MCF 10A (cell line): ENCODE data around the gene VCL. TPM values are rescaled to one million over a fixed set of nuclear protein-coding genes. Genes with fewer than 3 reads are reported as not detected.

Source experiments
- BruUV-seq: library from RNA; stranded (reverse); fragments of 400-500 nt; replicated peaks from 2 replicates; lab custom pipeline; 2021; lab: Mats Ljungman, UMichigan
- CTCF ChIA-PET: fragments of 300-600 bp; sonication (Branson Sonifier 250); formaldehyde crosslinking; extraction: SDS; loops from one replicate; lab custom pipeline; 2021; ENCODE audit warnings: antibody characterized with exemption, inconsistent platforms; lab: Yijun Ruan, JAX
- POLR2A ChIA-PET: fragments of 300-600, 350-650 bp; sonication (Branson Sonifier 250); formaldehyde crosslinking; extraction: SDS; loops from one replicate; lab custom pipeline; 2020; ENCODE audit warnings: antibody characterized with exemption, inconsistent platforms; lab: Yijun Ruan, JAX
- DNase-seq: peaks from one replicate; pipeline ENCODE4 v3.0.0-alpha.2; 2018; ENCODE audit not compliant: unreplicated experiment
- H3K27ac Mint-ChIP-seq: one replicate; pipeline ENCODE4 v1.8.0; 2022; ENCODE audit warnings: mild to moderate bottlenecking, low read depth, mixed read lengths; ENCODE audit not compliant: unreplicated experiment
- H3K27me3 Mint-ChIP-seq: one replicate; pipeline ENCODE4 v1.8.0; 2022; ENCODE audit warnings: mixed read lengths; ENCODE audit not compliant: insufficient read depth, unreplicated experiment
- H3K36me3 Mint-ChIP-seq: one replicate; pipeline ENCODE4 v1.8.0; 2022; ENCODE audit warnings: mild to moderate bottlenecking, moderate library complexity, mixed read lengths; ENCODE audit not compliant: insufficient read depth, unreplicated experiment
- H3K4me1 Mint-ChIP-seq: one replicate; pipeline ENCODE4 v1.8.0; 2022; ENCODE audit warnings: mixed read lengths; ENCODE audit not compliant: insufficient read depth, unreplicated experiment
- H3K4me3 Mint-ChIP-seq: one replicate; pipeline ENCODE4 v1.8.0; 2022; ENCODE audit warnings: mild to moderate bottlenecking, moderate library complexity, mixed read lengths; ENCODE audit not compliant: unreplicated experiment
- H3K9me3 Mint-ChIP-seq: one replicate; pipeline ENCODE4 v1.8.0; 2022; ENCODE audit warnings: mixed read lengths; ENCODE audit not compliant: unreplicated experiment
- intact Hi-C: fragments of 100-400 bp; cut with micrococcal nuclease; formaldehyde crosslinking; loops from 2 replicates; pipeline ENCODE4 v1.14.1; 2022
- total RNA-seq: library from RNA; stranded (reverse); gene quantifications from 2 replicates; pipeline ENCODE4 v1.2.3, GENCODE V29; 2022
- TF ChIP-seq, protein P1 (sequence below): fragments of 200-600 bp; IDR thresholded peaks from one replicate; pipeline ENCODE4 v1.8.0; 2022; ENCODE audit warnings: antibody characterized with exemption, mild to moderate bottlenecking; ENCODE audit not compliant: unreplicated experiment

VCL gene
- total RNA-seq, 1 experiment from 2014 or later, result 90.2 TPM

DNA sequence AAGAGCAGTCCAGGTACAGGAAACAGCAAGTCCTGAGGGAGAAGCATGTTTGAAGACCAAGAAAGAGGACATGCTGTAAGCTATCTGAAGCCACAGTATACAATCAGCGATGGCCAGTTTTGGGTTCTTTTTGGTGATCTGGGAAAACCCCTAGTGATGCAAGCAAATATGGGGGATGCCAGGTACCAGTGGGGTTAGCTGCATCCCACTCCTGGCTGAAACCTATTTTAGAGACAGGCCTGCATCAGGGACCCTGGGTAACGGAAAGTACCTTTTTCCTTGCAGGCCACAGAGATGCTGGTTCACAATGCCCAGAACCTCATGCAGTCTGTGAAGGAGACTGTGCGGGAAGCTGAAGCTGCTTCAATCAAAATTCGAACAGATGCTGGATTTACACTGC is 119.8 kb downstream of the VCL start:
- H3K9me3 Mint-ChIP-seq, result no peaks in the 10 kb centered on the region
- H3K4me1 Mint-ChIP-seq, result peaks cover 13% of the 10 kb centered on the region
- CTCF ChIA-PET, result interaction anchor here (0.9 to 1.5 kb wide), 2 partner anchors 14 to 16 kb away, joined by 3 to 8 read pairs; no protein-coding TSS in a partner anchor
- no peak for DNase-seq
- H3K4me3 Mint-ChIP-seq, result no peak overlapping the region
- peaks cover 78% of the 10 kb centered on the region for H3K36me3 Mint-ChIP-seq
- no peak overlapping the region for H3K27ac Mint-ChIP-seq
- BruUV-seq, result no TSS peak
- POLR2A ChIA-PET, result interaction anchor here (0.6 to 1.5 kb wide), 3 partner anchors 9 to 127 kb away, joined by 3 to 5 read pairs (median 3); no protein-coding TSS in a partner anchor
- TF ChIP-seq, protein P1, sequence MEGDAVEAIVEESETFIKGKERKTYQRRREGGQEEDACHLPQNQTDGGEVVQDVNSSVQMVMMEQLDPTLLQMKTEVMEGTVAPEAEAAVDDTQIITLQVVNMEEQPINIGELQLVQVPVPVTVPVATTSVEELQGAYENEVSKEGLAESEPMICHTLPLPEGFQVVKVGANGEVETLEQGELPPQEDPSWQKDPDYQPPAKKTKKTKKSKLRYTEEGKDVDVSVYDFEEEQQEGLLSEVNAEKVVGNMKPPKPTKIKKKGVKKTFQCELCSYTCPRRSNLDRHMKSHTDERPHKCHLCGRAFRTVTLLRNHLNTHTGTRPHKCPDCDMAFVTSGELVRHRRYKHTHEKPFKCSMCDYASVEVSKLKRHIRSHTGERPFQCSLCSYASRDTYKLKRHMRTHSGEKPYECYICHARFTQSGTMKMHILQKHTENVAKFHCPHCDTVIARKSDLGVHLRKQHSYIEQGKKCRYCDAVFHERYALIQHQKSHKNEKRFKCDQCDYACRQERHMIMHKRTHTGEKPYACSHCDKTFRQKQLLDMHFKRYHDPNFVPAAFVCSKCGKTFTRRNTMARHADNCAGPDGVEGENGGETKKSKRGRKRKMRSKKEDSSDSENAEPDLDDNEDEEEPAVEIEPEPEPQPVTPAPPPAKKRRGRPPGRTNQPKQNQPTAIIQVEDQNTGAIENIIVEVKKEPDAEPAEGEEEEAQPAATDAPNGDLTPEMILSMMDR, result no peak
- H3K27me3 Mint-ChIP-seq, result no peaks in the 10 kb centered on the region
- intact Hi-C loops, result loop anchor here (5.0 kb wide), 1 partner anchor 115 kb away; no protein-coding TSS in a partner anchor

DNA sequence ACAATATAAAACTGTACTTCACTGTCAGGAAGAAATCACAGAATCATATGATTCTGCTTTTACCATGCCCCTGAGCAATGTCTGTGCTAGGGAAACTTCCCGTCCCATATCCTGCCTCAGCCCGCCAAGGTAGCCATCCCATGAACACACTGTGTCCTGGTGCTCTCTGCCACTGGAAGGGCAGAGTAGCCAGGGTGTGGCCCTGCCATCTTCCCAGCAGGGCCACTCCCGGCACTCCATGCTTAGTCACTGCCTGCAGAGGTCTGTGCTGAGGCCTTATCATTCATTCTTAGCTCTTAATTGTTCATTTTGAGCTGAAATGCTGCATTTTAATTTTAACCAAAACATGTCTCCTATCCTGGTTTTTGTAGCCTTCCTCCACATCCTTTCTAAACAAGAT is 120.9 kb downstream of the VCL start:
- DNase-seq, result peak; percentile 56
- CTCF ChIA-PET, result interaction anchor here (0.9 to 1.0 kb wide), 3 partner anchors 15 to 178 kb away, joined by 3 read pairs; no protein-coding TSS in a partner anchor
- H3K27me3 Mint-ChIP-seq, result no peaks in the 10 kb centered on the region
- POLR2A ChIA-PET, result interaction anchor here (1.5 kb wide), 1 partner anchor 8 kb away, joined by 5 read pairs; no protein-coding TSS in a partner anchor
- TF ChIP-seq, protein P1, result no peak
- peak overlapping the region; percentile 65 for H3K27ac Mint-ChIP-seq
- no peak overlapping the region for H3K4me3 Mint-ChIP-seq
- H3K4me1 Mint-ChIP-seq, result peaks cover 13% of the 10 kb centered on the region
- peaks cover 80% of the 10 kb centered on the region for H3K36me3 Mint-ChIP-seq
- intact Hi-C loops, result loop anchor here (5.0 kb wide), 1 partner anchor 113 kb away; no protein-coding TSS in a partner anchor
- no TSS peak for BruUV-seq
- no peaks in the 10 kb centered on the region for H3K9me3 Mint-ChIP-seq

DNA sequence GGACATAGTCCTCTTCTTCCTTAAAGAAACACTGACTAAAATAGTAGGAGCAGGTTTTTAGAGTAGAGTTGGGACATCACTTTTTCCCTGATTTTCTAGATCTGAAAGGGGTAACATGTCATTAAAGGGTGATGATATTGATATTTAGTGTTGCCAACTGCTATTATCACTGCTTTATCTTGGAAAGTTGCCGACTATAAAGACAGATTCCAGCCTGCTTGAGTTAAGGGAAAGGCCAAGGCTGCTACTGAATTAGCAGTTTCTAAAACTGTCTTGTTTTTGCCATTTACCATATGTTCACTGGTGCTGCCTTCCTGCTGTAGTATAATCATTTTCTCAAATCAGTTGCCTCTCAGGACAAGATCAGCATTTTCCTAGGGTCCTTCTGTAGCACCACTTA is 123.0 kb downstream of the VCL start:
- no peak for DNase-seq
- Mint-ChIP-seq H3K4me3 (no peak overlapping the region), H3K36me3 (peaks cover 74% of the 10 kb centered on the region), H3K9me3 (no peaks in the 10 kb centered on the region), H3K27ac (no peak overlapping the region), H3K4me1 (peaks cover 13% of the 10 kb centered on the region), H3K27me3 (no peaks in the 10 kb centered on the region)
- intact Hi-C loops, result no loop called here
- CTCF ChIA-PET, result interaction anchor here (0.6 to 1.6 kb wide), 4 partner anchors 8 to 122 kb away, joined by 3 to 5 read pairs (median 3); no protein-coding TSS in a partner anchor
- POLR2A ChIA-PET, result interaction anchor here (1.0 kb wide), 1 partner anchor 14 kb away, joined by 4 read pairs; no protein-coding TSS in a partner anchor
- TF ChIP-seq, protein P1, result no peak
- no TSS peak for BruUV-seq

GRCh38 chr10:74121368-74121767 is 123.5 kb downstream of the VCL start:
- Mint-ChIP-seq H3K27me3 (no peaks in the 10 kb centered on the region), H3K4me1 (peaks cover 13% of the 10 kb centered on the region), H3K4me3 (no peak overlapping the region), H3K36me3 (peaks cover 74% of the 10 kb centered on the region), H3K27ac (no peak overlapping the region), H3K9me3 (no peaks in the 10 kb centered on the region)
- intact Hi-C loops, result no loop called here
- no peak for DNase-seq
- no TSS peak for BruUV-seq
- POLR2A ChIA-PET, result interaction anchor here (1.0 kb wide), 1 partner anchor 9 kb away, joined by 3 read pairs; no protein-coding TSS in a partner anchor
- CTCF ChIA-PET, result interaction anchor here (0.6 to 2.4 kb wide), 4 partner anchors 8 to 114 kb away, joined by 3 to 7 read pairs (median 4); no protein-coding TSS in a partner anchor
- TF ChIP-seq, protein P1, result no peak
